Liver (tissue), 9 donors: ENCODE results near the gene RGS7. TPM values are rescaled to one million over a fixed set of nuclear protein-coding genes. Genes with fewer than 3 reads are reported as not detected.

Experiments used
- DNase-seq: peaks from one replicate; pipeline ENCODE4 v3.0.0-alpha.2; 2017; ENCODE audit warnings: low spot score
- H3K27ac ChIP-seq, 2 donors: one replicate each; pipeline ENCODE4 v1.7.0; 2013; ENCODE audit warnings: inconsistent platforms in 2 of 2, low read length in 2 of 2, control low read depth in 1 of 2, low read depth in 1 of 2, mild to moderate bottlenecking in 1 of 2
- H3K27me3 ChIP-seq, 4 donors: one replicate each; pipeline versions ENCODE4 v1.6.1 to v1.7.0; 2013; ENCODE audit warnings: low read length in 3 of 4, inconsistent platforms in 1 of 4, mild to moderate bottlenecking in 1 of 4, moderate library complexity in 1 of 4; ENCODE audit not compliant: control insufficient read depth in 4 of 4, insufficient read depth in 4 of 4
- H3K36me3 ChIP-seq, 4 donors: one replicate each; pipeline versions ENCODE4 v1.6.1 to v1.7.0; 2013; ENCODE audit warnings: low read length in 3 of 4, mild to moderate bottlenecking in 3 of 4, low read depth in 1 of 4, moderate library complexity in 1 of 4; ENCODE audit not compliant: control insufficient read depth in 4 of 4, insufficient read depth in 3 of 4
- H3K4me1 ChIP-seq, 4 donors: one replicate each; pipeline versions ENCODE4 v1.6.1 to v1.7.0; 2013; ENCODE audit warnings: low read length in 3 of 4, mild to moderate bottlenecking in 3 of 4, moderate library complexity in 1 of 4; ENCODE audit not compliant: control insufficient read depth in 4 of 4, insufficient read depth in 4 of 4
- H3K4me3 ChIP-seq, 3 donors: one replicate each; pipeline versions ENCODE4 v1.6.1 to v1.7.0; 2013; ENCODE audit warnings: low read length in 3 of 3, control low read depth in 1 of 3, low read depth in 1 of 3, mild to moderate bottlenecking in 1 of 3
- H3K9ac ChIP-seq, 2 donors: one replicate each; pipeline ENCODE4 v1.7.0; 2013; ENCODE audit warnings: low read length in 2 of 2, mild to moderate bottlenecking in 2 of 2, moderate library complexity in 2 of 2, control low read depth in 1 of 2, low read depth in 1 of 2
- H3K9me3 ChIP-seq, 4 donors: one replicate each; pipeline versions ENCODE4 v1.6.1 to v1.7.0; 2013; ENCODE audit warnings: low read length in 3 of 4; ENCODE audit not compliant: control insufficient read depth in 4 of 4
- CTCF ChIP-seq: fragments of 150-350 bp; IDR thresholded peaks from 2 replicates; pipeline ENCODE4 v1.5.1; 2017; ENCODE audit warnings: improper control_type of control experiment, low read depth, low read length; ENCODE audit not compliant: missing input control
- EGR1 ChIP-seq, 2 donors: IDR thresholded peaks; 2 replicates each; pipeline ENCODE4 v1.6.1; 2016 to 2018; ENCODE audit warnings: antibody characterized with exemption in 2 of 2, low read depth in 2 of 2
- FOXA1 ChIP-seq: IDR thresholded peaks from 2 replicates; pipeline ENCODE4 v1.6.1; 2016; ENCODE audit warnings: antibody characterized with exemption
- FOXA2 ChIP-seq: IDR thresholded peaks from 2 replicates; pipeline ENCODE4 v1.6.1; 2016; ENCODE audit warnings: antibody characterized with exemption
- HNF4A ChIP-seq, 2 donors: conservative IDR thresholded peaks; 2 replicates each; pipeline ENCODE4 v1.6.1; 2016; ENCODE audit warnings: antibody characterized with exemption in 2 of 2, mild to moderate bottlenecking in 2 of 2
- JUND ChIP-seq, 2 donors: IDR thresholded peaks; 2 replicates each; pipeline ENCODE4 v1.6.1; 2016; ENCODE audit warnings: antibody characterized with exemption in 2 of 2
- NR2F2 ChIP-seq: IDR thresholded peaks from 2 replicates; pipeline ENCODE4 v1.6.1; 2016; ENCODE audit warnings: antibody characterized with exemption
- RXRA ChIP-seq, 2 donors: IDR thresholded peaks; 2 replicates each; pipeline ENCODE4 v1.6.1; 2017 to 2018; ENCODE audit warnings: antibody characterized with exemption in 2 of 2, mild to moderate bottlenecking in 1 of 2
- SP1 ChIP-seq: IDR thresholded peaks from 2 replicates; pipeline ENCODE4 v1.6.1; 2018; ENCODE audit warnings: antibody characterized with exemption, mild to moderate bottlenecking
- TAF1 ChIP-seq: conservative IDR thresholded peaks from 2 replicates; pipeline ENCODE4 v1.6.1; 2016; ENCODE audit warnings: antibody characterized with exemption, mild to moderate bottlenecking
- YY1 ChIP-seq: IDR thresholded peaks from 2 replicates; pipeline ENCODE4 v1.6.1; 2016; ENCODE audit warnings: antibody characterized with exemption, mild to moderate bottlenecking
- WGBS: extraction: QIAGEN DNeasy Blood & Tissue Kit; methylation state at CpG from one replicate; pipeline ENCODE4 v1.1.7; 2013; 5-methylcytosine and 5-hydroxymethylcytosine counted together
- polyA plus RNA-seq, 2 donors: library from polyadenylated mRNA; stranded (reverse) in 1 of 2; unstranded in 1 of 2; fragments of 200-250 nt in 1 of 2; fragments of >200 nt in 1 of 2; fragmentation: Nextera tagmentation in 1 of 2; extraction: Ambion mirVana in 1 of 2; gene quantifications; one replicate each; pipeline versions ENCODE4 v1.2.1 to v1.2.3, GENCODE V29; 2013 to 2015
- total RNA-seq, 2 donors: library from RNA; depleted of rRNA; stranded (reverse); fragments of >200 nt; gene quantifications; one replicate each; pipeline ENCODE4 v1.2.3, GENCODE V29; 2014
- TF ChIP-seq, protein P1 (sequence below): IDR thresholded peaks from 2 replicates; pipeline ENCODE4 v1.6.1; 2016; ENCODE audit warnings: antibody characterized with exemption, mild to moderate bottlenecking
- TF ChIP-seq, protein P2 (sequence below): IDR thresholded peaks from 2 replicates; pipeline ENCODE4 v1.6.1; 2016; ENCODE audit warnings: antibody characterized with exemption
- TF ChIP-seq, protein P3 (sequence below): IDR thresholded peaks from 2 replicates; pipeline ENCODE4 v1.6.1; 2016; ENCODE audit warnings: antibody characterized with exemption
- TF ChIP-seq, protein P4 (sequence below): IDR thresholded peaks from 2 replicates; pipeline ENCODE4 v1.6.1; 2016; ENCODE audit warnings: antibody characterized with exemption
- donor health status: healthy.
- donor health status: healthy.
- donor health status: healthy.
- donor health status: healthy.
- donor health status: healthy.

Gene RGS7
- total and polyA plus RNA-seq, 4 donors, result 0.05 to 0.18 TPM; not detected in 2

DNA sequence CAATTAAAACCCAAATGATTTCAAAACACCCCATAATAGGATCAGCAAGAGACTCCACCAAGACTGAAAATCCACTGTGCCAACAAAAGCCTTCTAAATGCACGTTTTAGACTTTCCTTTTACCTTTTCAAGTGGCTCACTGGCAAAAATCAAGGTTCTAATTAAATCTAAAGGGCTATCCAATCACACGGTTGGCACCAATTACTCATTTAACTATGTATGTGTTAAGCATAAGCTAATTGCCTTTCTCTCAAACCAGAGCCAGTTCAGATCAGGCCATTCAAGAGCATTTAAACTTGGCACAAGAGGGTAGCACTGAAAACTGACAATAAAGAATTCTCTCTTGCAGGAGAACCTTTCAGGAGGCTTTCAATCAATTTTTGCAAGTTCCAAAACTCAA lies 139.5 kb downstream of the RGS7 start:
- Histone ChIP-seq H3K4me3 (no peak overlapping the region), H3K36me3 (no peaks in the 10 kb centered on the region), H3K9me3 (peaks cover 0 to 6% (median 1%) of the 10 kb centered on the region in 4 donors), H3K9ac (no peak overlapping the region), H3K4me1 (no peaks in the 10 kb centered on the region), H3K27me3 (no peaks in the 10 kb centered on the region), H3K27ac (no peak overlapping the region)
- TF ChIP-seq, protein P1, sequence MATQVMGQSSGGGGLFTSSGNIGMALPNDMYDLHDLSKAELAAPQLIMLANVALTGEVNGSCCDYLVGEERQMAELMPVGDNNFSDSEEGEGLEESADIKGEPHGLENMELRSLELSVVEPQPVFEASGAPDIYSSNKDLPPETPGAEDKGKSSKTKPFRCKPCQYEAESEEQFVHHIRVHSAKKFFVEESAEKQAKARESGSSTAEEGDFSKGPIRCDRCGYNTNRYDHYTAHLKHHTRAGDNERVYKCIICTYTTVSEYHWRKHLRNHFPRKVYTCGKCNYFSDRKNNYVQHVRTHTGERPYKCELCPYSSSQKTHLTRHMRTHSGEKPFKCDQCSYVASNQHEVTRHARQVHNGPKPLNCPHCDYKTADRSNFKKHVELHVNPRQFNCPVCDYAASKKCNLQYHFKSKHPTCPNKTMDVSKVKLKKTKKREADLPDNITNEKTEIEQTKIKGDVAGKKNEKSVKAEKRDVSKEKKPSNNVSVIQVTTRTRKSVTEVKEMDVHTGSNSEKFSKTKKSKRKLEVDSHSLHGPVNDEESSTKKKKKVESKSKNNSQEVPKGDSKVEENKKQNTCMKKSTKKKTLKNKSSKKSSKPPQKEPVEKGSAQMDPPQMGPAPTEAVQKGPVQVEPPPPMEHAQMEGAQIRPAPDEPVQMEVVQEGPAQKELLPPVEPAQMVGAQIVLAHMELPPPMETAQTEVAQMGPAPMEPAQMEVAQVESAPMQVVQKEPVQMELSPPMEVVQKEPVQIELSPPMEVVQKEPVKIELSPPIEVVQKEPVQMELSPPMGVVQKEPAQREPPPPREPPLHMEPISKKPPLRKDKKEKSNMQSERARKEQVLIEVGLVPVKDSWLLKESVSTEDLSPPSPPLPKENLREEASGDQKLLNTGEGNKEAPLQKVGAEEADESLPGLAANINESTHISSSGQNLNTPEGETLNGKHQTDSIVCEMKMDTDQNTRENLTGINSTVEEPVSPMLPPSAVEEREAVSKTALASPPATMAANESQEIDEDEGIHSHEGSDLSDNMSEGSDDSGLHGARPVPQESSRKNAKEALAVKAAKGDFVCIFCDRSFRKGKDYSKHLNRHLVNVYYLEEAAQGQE, result no peak
- TF ChIP-seq JUND (IDR thresholded peaks at IDR 0.05) (no peak), HNF4A (conservative IDR thresholded peaks at IDR 0.05) (no peak), FOXA2 (no peak), SP1 (no peak), CTCF (no peak), NR2F2 (no peak), FOXA1 (no peak), RXRA (IDR thresholded peaks at IDR 0.05) (no peak)
- TF ChIP-seq, protein P2, sequence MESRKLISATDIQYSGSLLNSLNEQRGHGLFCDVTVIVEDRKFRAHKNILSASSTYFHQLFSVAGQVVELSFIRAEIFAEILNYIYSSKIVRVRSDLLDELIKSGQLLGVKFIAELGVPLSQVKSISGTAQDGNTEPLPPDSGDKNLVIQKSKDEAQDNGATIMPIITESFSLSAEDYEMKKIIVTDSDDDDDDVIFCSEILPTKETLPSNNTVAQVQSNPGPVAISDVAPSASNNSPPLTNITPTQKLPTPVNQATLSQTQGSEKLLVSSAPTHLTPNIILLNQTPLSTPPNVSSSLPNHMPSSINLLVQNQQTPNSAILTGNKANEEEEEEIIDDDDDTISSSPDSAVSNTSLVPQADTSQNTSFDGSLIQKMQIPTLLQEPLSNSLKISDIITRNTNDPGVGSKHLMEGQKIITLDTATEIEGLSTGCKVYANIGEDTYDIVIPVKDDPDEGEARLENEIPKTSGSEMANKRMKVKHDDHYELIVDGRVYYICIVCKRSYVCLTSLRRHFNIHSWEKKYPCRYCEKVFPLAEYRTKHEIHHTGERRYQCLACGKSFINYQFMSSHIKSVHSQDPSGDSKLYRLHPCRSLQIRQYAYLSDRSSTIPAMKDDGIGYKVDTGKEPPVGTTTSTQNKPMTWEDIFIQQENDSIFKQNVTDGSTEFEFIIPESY, result no peak
- TF ChIP-seq, protein P3, sequence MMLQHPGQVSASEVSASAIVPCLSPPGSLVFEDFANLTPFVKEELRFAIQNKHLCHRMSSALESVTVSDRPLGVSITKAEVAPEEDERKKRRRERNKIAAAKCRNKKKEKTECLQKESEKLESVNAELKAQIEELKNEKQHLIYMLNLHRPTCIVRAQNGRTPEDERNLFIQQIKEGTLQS, result no peak
- TF ChIP-seq, protein P4, sequence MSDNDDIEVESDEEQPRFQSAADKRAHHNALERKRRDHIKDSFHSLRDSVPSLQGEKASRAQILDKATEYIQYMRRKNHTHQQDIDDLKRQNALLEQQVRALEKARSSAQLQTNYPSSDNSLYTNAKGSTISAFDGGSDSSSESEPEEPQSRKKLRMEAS, result no peak
- WGBS, result 59% methylated on average over 2 of the region's 2 CpGs
- no peak for DNase-seq

DNA sequence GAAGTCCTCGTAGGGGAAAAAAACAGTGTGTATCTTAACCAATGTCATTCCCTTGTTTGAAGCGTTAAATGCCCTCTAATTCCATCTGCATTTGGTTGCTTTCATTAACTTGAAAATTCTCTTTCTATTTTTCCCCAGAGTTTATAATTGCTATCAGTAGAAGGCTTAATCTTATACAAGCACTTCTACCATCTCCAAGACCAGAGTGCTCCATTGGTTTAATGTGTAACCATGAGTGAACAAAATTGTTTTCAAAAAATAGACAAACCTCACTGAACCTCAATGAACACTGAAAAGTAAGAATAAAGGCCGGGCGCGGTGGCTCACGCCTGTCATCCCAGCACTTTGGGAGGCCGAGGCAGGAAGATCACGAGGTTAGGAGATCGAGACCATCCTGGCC lies 141.3 kb downstream of the RGS7 start:
- Histone ChIP-seq H3K4me1 (no peaks in the 10 kb centered on the region), H3K27me3 (no peaks in the 10 kb centered on the region), H3K36me3 (no peaks in the 10 kb centered on the region), H3K9me3 (peaks cover 0 to 6% (median 1%) of the 10 kb centered on the region in 4 donors), H3K4me3 (no peak overlapping the region), H3K27ac (no peak overlapping the region), H3K9ac (no peak overlapping the region)
- DNase-seq, result no peak
- WGBS, result 90% methylated on average over 9 of the region's 9 CpGs
- no peak for TF ChIP-seq CTCF
- TF ChIP-seq, protein P1, result no peak
- TF ChIP-seq TAF1, result no peak
- TF ChIP-seq FOXA2, result no peak
- TF ChIP-seq EGR1 (IDR thresholded peaks at IDR 0.05; ENCODE audit: low read depth in 2 of 2), result no peak
- no peak for TF ChIP-seq YY1
- TF ChIP-seq HNF4A (conservative IDR thresholded peaks at IDR 0.05), result no peak
- no peak for TF ChIP-seq SP1
- TF ChIP-seq, protein P2, result no peak
- TF ChIP-seq FOXA1, result no peak
- TF ChIP-seq, protein P3, result no peak
